ENCODE measurements around the gene RPL28. TPM values are rescaled to one million over a fixed set of nuclear protein-coding genes. Genes with fewer than 3 reads are reported as not detected.

The RPL28 gene
- total RNA-seq, 2 donors from 2014 or later: 1,672 to 1,902 TPM

DNA sequence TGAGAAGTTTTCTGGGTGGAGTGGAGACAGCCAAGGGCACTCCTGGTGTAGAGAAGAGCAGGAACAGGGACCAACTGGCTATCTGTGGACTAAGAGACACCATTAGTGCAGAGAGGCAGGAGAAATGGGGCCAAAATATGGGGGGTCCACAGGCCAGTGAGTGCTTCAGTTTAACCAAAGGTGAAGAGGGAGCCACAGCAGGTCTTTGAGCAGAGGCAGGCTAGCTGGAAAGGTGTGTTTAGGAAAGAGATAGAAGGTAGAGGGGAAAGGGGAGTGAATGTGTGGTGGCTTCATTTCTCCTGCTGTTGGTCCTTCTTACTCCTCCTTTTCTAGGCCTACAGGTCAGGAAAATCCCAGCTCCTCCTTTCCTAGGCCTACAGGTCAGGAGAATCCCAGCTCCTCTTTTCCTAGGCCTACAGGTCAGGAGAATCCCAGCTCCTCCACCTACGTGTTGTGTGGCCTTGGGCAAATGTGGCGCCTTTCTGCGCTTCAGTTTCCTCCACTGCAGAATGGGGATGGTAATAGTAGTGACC lies 3.1 kb upstream of the RPL28 start:
- Histone ChIP-seq H3K27me3 (ENCODE audit: control insufficient read depth, insufficient read depth, low read length, poor library complexity, severe bottlenecking) (peaks cover under 1% of the 10 kb centered on the region), H3K4me3 (ENCODE audit: low read length) (no peak overlapping the region), H3K27ac (ENCODE audit: low read depth, low read length) (no peak overlapping the region), H3K36me3 (ENCODE audit: control insufficient read depth, insufficient read depth, low read length) (peaks cover 13% of the 10 kb centered on the region), H3K4me1 (ENCODE audit: control insufficient read depth, insufficient read depth, low read length) (peaks cover 6% of the 10 kb centered on the region), H3K9me3 (ENCODE audit: control insufficient read depth, low read length) (peaks cover 3% of the 10 kb centered on the region), H3K9ac (ENCODE audit: extremely low read depth, low read length, poor library complexity, severe bottlenecking) (no peak overlapping the region)
- Mint-ChIP-seq H3K9me3 (no peaks in the 10 kb centered on the region), H3K4me3 (peak overlapping the region; percentile 98), H3K36me3 (ENCODE audit: low read depth) (peaks cover 19% of the 10 kb centered on the region), H3K27ac (no peak overlapping the region), H3K4me1 (peaks cover 22% of the 10 kb centered on the region), H3K27me3 (ENCODE audit: insufficient read depth) (peaks cover 39% of the 10 kb centered on the region)
- no peak for DNase-seq
- 95 to 100% methylated on average over 3 of the region's 3 CpGs for WGBS, 2 experiments (ENCODE audit: insufficient coverage in 1 of 2, insufficient read length in 1 of 2)
- TF ChIP-seq, protein P1, sequence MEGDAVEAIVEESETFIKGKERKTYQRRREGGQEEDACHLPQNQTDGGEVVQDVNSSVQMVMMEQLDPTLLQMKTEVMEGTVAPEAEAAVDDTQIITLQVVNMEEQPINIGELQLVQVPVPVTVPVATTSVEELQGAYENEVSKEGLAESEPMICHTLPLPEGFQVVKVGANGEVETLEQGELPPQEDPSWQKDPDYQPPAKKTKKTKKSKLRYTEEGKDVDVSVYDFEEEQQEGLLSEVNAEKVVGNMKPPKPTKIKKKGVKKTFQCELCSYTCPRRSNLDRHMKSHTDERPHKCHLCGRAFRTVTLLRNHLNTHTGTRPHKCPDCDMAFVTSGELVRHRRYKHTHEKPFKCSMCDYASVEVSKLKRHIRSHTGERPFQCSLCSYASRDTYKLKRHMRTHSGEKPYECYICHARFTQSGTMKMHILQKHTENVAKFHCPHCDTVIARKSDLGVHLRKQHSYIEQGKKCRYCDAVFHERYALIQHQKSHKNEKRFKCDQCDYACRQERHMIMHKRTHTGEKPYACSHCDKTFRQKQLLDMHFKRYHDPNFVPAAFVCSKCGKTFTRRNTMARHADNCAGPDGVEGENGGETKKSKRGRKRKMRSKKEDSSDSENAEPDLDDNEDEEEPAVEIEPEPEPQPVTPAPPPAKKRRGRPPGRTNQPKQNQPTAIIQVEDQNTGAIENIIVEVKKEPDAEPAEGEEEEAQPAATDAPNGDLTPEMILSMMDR (conservative IDR thresholded peaks at IDR 0.05): no peak

DNA sequence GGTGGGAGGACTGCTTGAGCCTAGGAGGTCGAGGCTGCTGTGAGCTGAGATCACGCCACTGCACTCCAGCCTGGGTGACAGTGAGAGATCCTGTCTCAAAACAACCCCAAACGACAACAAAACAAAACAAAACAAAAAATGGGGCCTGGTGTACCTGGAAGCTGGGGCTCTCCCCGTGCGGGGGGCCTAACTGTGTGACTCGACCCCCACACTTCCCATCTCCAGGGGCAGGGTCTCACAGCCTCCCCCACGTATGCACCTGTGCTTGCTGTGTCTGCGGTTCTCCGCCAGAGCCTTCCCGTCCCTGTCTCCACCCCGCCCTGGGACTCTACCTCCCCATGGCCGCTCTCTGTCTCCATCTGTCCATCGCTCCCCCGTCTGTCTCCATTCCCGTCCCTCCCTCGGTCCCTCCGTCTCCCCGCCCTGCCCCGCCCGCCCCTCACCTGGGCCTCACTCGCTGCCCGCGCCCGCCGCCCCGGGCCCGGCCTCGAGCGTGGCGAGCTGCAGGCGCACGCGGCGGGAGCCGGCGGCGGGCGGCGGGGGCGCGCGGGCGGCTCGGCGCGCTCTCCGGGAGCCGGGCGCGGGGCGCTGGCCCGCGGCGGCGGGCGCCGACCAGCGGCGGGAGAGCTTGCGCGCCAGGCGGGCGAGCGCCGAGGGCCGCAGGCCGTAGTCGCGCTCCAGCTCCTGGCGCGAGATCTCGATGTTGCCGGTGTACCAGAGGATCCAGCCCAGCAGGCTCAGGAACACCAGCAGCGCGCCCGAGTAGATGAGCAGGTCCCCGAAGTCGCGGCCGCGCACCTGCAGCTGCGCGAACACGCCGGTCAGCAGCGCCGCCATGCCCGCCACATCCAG lies 2.2 kb upstream of the RPL28 start:
- Histone ChIP-seq H3K36me3 (ENCODE audit: control insufficient read depth, insufficient read depth, low read length) (peaks cover 22% of the 10 kb centered on the region), H3K9ac (ENCODE audit: extremely low read depth, low read length, poor library complexity, severe bottlenecking) (no peak overlapping the region), H3K27me3 (ENCODE audit: control insufficient read depth, insufficient read depth, low read length, poor library complexity, severe bottlenecking) (no peaks in the 10 kb centered on the region), H3K4me1 (ENCODE audit: control insufficient read depth, insufficient read depth, low read length) (peaks cover 13% of the 10 kb centered on the region), H3K27ac (ENCODE audit: low read depth, low read length) (no peak overlapping the region), H3K9me3 (ENCODE audit: control insufficient read depth, low read length) (peaks cover 3% of the 10 kb centered on the region), H3K4me3 (ENCODE audit: low read length) (peak overlapping the region; percentile 73)
- peaks cover 28% of the 10 kb centered on the region for H3K36me3 Mint-ChIP-seq (ENCODE audit: low read depth)
- peak overlapping the region; percentile 70 for H3K27ac Mint-ChIP-seq
- H3K27me3 Mint-ChIP-seq (ENCODE audit: insufficient read depth): peaks cover 32% of the 10 kb centered on the region
- H3K4me1 Mint-ChIP-seq: peaks cover 26% of the 10 kb centered on the region
- H3K4me3 Mint-ChIP-seq: peak overlapping the region; percentile 98
- WGBS, 2 experiments (ENCODE audit: insufficient coverage in 1 of 2, insufficient read length in 1 of 2): 6 to 17% methylated on average over 26 to 88 of the region's 88 CpGs
- DNase-seq: peak; percentile 85
- H3K9me3 Mint-ChIP-seq: no peaks in the 10 kb centered on the region
- TF ChIP-seq, protein P1 (conservative IDR thresholded peaks at IDR 0.05): no peak

DNA sequence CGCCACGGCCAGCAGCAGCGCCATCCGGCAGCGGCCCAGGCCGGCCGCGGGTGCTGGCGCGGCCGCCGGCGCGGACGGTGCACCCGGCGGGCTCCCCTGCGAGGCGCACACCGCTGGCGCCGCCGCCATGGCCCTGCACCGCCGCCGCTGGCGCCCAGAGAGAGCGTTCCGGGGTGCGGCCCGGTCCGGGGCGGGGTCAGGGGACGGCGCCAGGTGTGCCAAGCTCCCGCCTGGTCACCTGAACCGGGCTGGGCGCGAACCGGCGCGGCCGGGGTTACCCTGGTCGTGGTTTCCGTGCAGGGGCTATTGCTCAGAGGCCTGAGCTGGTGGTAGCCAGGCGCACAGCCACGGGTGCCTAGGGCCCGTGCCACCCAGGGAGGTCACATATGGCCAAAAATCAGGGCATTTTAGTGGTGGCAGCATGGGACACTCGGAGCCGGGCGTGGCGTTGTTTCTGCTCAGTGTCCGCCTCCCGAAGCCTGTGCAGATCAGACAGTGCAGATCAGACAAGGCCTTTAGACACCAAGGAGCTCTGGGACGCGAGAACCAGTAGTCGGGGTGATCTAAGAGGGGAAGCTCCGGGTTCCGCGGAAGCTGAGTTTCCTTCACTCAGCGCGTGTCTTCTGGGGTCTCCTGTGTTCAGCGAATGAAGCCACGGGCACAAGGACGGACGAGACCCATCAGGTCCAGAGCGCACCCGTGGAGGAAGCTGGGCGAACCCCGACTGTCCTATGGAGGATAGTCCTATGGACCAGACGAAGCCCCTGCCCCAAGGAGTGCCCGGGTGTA lies 1.4 kb upstream of the RPL28 start, which contains the start of gene TMEM238:
TMEM238 (minus strand) TSS at position 162 of the 789 bp plus-strand sequence; CDS start at position 129, 33 bp downstream.
- peak within 1 kb of the TSS; percentile 98 for H3K4me3 Mint-ChIP-seq
- peaks cover 3% of the 10 kb centered on the region for H3K9me3 ChIP-seq (ENCODE audit: control insufficient read depth, low read length)
- H3K4me1 Mint-ChIP-seq: peaks cover 29% of the 10 kb centered on the region
- H3K4me1 ChIP-seq (ENCODE audit: control insufficient read depth, insufficient read depth, low read length): peaks cover 14% of the 10 kb centered on the region
- no peaks in the 10 kb centered on the region for H3K9me3 Mint-ChIP-seq
- peaks cover 30% of the 10 kb centered on the region for H3K36me3 ChIP-seq (ENCODE audit: control insufficient read depth, insufficient read depth, low read length)
- H3K27ac ChIP-seq (ENCODE audit: low read depth, low read length): peak within 1 kb of the TSS; percentile 25
- peaks cover 24% of the 10 kb centered on the region for H3K27me3 Mint-ChIP-seq (ENCODE audit: insufficient read depth)
- H3K9ac ChIP-seq (ENCODE audit: extremely low read depth, low read length, poor library complexity, severe bottlenecking): peak within 1 kb of the TSS; percentile 88
- DNase-seq: peak; percentile 69
- H3K27ac Mint-ChIP-seq: peak within 1 kb of the TSS; percentile 97
- TF ChIP-seq, protein P1 (conservative IDR thresholded peaks at IDR 0.05): no peak
- H3K27me3 ChIP-seq (ENCODE audit: control insufficient read depth, insufficient read depth, low read length, poor library complexity, severe bottlenecking): no peaks in the 10 kb centered on the region
- peaks cover 35% of the 10 kb centered on the region for H3K36me3 Mint-ChIP-seq (ENCODE audit: low read depth)
- WGBS, 2 experiments (ENCODE audit: insufficient coverage in 1 of 2, insufficient read length in 1 of 2): 35 to 63% methylated on average over 37 to 72 of the region's 72 CpGs
- peak within 1 kb of the TSS; percentile 99 for H3K4me3 ChIP-seq (ENCODE audit: low read length)
